Prostate gland (tissue), 2 donors: ENCODE results near the gene TRIM25. TPM values are rescaled to one million over a fixed set of nuclear protein-coding genes. Genes with fewer than 3 reads are reported as not detected.

Experiments
- DNase-seq: peaks from one replicate; pipeline ENCODE4 v3.0.0-alpha.2; 2019; ENCODE audit warnings: low spot score
- H3K27ac ChIP-seq, 2 donors: fragments of 200-600 bp; sonication (generic); 2 replicates each; pipeline ENCODE4 v1.5.1; 2017 to 2019
- H3K27me3 ChIP-seq: fragments of 200-600 bp; sonication (generic); replicated peaks from 2 replicates; pipeline ENCODE4 v1.5.1; 2019; ENCODE audit not compliant: insufficient read depth
- H3K36me3 ChIP-seq, 2 donors: fragments of 200-600 bp; sonication (generic); 1 replicate in 1 of 2; 2 replicates in 1 of 2; pipeline versions ENCODE4 v1.5.1 to v1.8.1; 2017 to 2019
- H3K4me1 ChIP-seq: fragments of 200-600 bp; sonication (generic); replicated peaks from 2 replicates; pipeline ENCODE4 v1.5.1; 2019
- H3K4me3 ChIP-seq, 2 donors: fragments of 200-600 bp; sonication (generic); 2 replicates each; pipeline ENCODE4 v1.5.1; 2017 to 2019
- H3K9me3 ChIP-seq: fragments of 200-600 bp; sonication (generic); 2 replicates; pipeline ENCODE4 v1.5.1; 2017
- CTCF ChIP-seq, 4 experiments: fragments of 200-600 bp in 2 of 4; fragments of 450-650 bp in 2 of 4; sonication (generic) in 2 of 4; IDR thresholded peaks; 1 replicate in 3 of 4; 2 replicates in 1 of 4; pipeline ENCODE4 v1.5.1; 2016 to 2019; ENCODE audit warnings: antibody characterized with exemption in 4 of 4, mild to moderate bottlenecking in 2 of 4, moderate library complexity in 2 of 4
- POLR2A ChIP-seq: fragments of 450-650 bp; IDR thresholded peaks from one replicate; pipeline ENCODE4 v1.6.1; 2016; ENCODE audit warnings: antibody characterized with exemption, mild to moderate bottlenecking
- POLR2AphosphoS5 ChIP-seq: sonication (generic); formaldehyde crosslinking; IDR thresholded peaks from one replicate; pipeline ENCODE4 v1.6.1; 2017; ENCODE audit warnings: antibody characterized with exemption
- WGBS: methylation state at CpG from one replicate; pipeline ENCODE4 v1.1.5; 2018; 5-methylcytosine and 5-hydroxymethylcytosine counted together
- intact Hi-C: fragments of 100-400 bp; cut with DNase I; formaldehyde crosslinking; loops from one replicate; pipeline ENCODE4 v1.14.2; 2022
- total RNA-seq, 2 donors: library from RNA; depleted of rRNA; stranded (reverse); fragments of >200 nt; gene quantifications; one replicate each; pipeline ENCODE4 v1.1.0, GENCODE V29; 2016

Gene TRIM25
- total RNA-seq, 2 donors from 2014 or later, result 28.7 to 49.0 TPM

GRCh38 chr17:56861899-56862298, 52.0 kb downstream of the TRIM25 start:
- Histone ChIP-seq H3K4me1 (no peaks in the 10 kb centered on the region), H3K27ac (no peak overlapping the region), H3K4me3 (no peak overlapping the region), H3K27me3 (no peaks in the 10 kb centered on the region), H3K9me3 (no peaks in the 10 kb centered on the region), H3K36me3 (peaks cover 0 to 3% of the 10 kb centered on the region in 2 donors)
- no peak for DNase-seq
- TF ChIP-seq POLR2AphosphoS5, result no peak
- no peak for TF ChIP-seq CTCF (IDR thresholded peaks at IDR 0.05)
- no peak for TF ChIP-seq POLR2A
- 95% methylated on average over 3 of the region's 3 CpGs for WGBS
- intact Hi-C loops, result no loop called here

- Histone ChIP-seq H3K27ac (no peak overlapping the region), H3K36me3 (no peaks in the 10 kb centered on the region), H3K27me3 (no peaks in the 10 kb centered on the region), H3K4me1 (no peaks in the 10 kb centered on the region), H3K9me3 (no peaks in the 10 kb centered on the region), H3K4me3 (no peak overlapping the region)
- intact Hi-C loops, result no loop called here
- no peak for DNase-seq
- 64% methylated on average over 3 of the region's 3 CpGs for WGBS
- TF ChIP-seq POLR2AphosphoS5, result no peak
- no peak for TF ChIP-seq POLR2A
Observed at GRCh38 chr17:56851008-56851407, 62.8 kb downstream of the TRIM25 start.

GRCh38 chr17:56850591-56850990, 63.3 kb downstream of the TRIM25 start:
- Histone ChIP-seq H3K36me3 (no peaks in the 10 kb centered on the region), H3K27me3 (no peaks in the 10 kb centered on the region), H3K27ac (no peak overlapping the region), H3K4me1 (no peaks in the 10 kb centered on the region), H3K4me3 (no peak overlapping the region), H3K9me3 (no peaks in the 10 kb centered on the region)
- 92% methylated on average over 2 of the region's 2 CpGs for WGBS
- DNase-seq, result no peak
- no peak for TF ChIP-seq POLR2A
- no peak for TF ChIP-seq CTCF (IDR thresholded peaks at IDR 0.05)
- no peak for TF ChIP-seq POLR2AphosphoS5
- intact Hi-C loops, result no loop called here

- Histone ChIP-seq H3K36me3 (no peaks in the 10 kb centered on the region), H3K4me3 (no peak overlapping the region), H3K4me1 (no peaks in the 10 kb centered on the region), H3K27me3 (no peaks in the 10 kb centered on the region), H3K27ac (no peak overlapping the region), H3K9me3 (no peaks in the 10 kb centered on the region)
- no peak for DNase-seq
- 58% methylated on average over 3 of the region's 3 CpGs for WGBS
- TF ChIP-seq CTCF (IDR thresholded peaks at IDR 0.05) (no peak), POLR2AphosphoS5 (no peak), POLR2A (no peak)
- intact Hi-C loops, result no loop called here
Observed at GRCh38 chr17:56849131-56849530, 64.7 kb downstream of the TRIM25 start.

GRCh38 chr17:56847106-56847505, 66.7 kb downstream of the TRIM25 start:
- intact Hi-C loops, result no loop called here
- 96% methylated on average over 4 of the region's 4 CpGs for WGBS

More at GRCh38 chr17:56847106-56847505, 66.7 kb downstream of the TRIM25 start:
- TF ChIP-seq POLR2A (no peak), CTCF (IDR thresholded peaks at IDR 0.05) (no peak), POLR2AphosphoS5 (no peak)
- H3K4me1 ChIP-seq, result no peaks in the 10 kb centered on the region
- no peak overlapping the region for H3K4me3 ChIP-seq
- DNase-seq, result no peak
- no peaks in the 10 kb centered on the region for H3K36me3 ChIP-seq
- no peaks in the 10 kb centered on the region for H3K27me3 ChIP-seq
- H3K27ac ChIP-seq, result no peak overlapping the region
- no peaks in the 10 kb centered on the region for H3K9me3 ChIP-seq
